Adrenal gland (tissue), 5 donors: ENCODE data around the gene NHS.

Experiments used
- CTCF ChIP-seq, 6 experiments: fragments of 450-650 bp in 4 of 6; fragments of 200-600 bp in 2 of 6; sonication (generic) in 1 of 6; IDR thresholded peaks; 1 replicate in 5 of 6; 2 replicates in 1 of 6; pipeline versions ENCODE4 v1.5.1 to v1.8.0; 2016 to 2021; ENCODE audit warnings: antibody characterized with exemption in 6 of 6, mild to moderate bottlenecking in 2 of 6, moderate library complexity in 1 of 6
- POLR2A ChIP-seq, 2 donors: fragments of 450-650 bp; IDR thresholded peaks; one replicate each; pipeline ENCODE4 v1.6.1; 2017; ENCODE audit warnings: antibody characterized with exemption in 2 of 2, mild to moderate bottlenecking in 2 of 2, moderate library complexity in 1 of 2
- donor health status: DM: no; HTN: no; CAD: no.

- TF ChIP-seq CTCF (IDR thresholded peaks at IDR 0.05) (no peak), POLR2A (IDR thresholded peaks at IDR 0.05) (no peak)
These were observed 22.1 kb downstream of the NHS start for GRCh38 chrX:17397074-17397473.
